ENCODE results near the gene FMN1. TPM values are rescaled to one million over a fixed set of nuclear protein-coding genes. Genes with fewer than 3 reads are reported as not detected.

FMN1 gene
- total RNA-seq, 1 experiment from 2014 or later = 0.37 TPM

DNA sequence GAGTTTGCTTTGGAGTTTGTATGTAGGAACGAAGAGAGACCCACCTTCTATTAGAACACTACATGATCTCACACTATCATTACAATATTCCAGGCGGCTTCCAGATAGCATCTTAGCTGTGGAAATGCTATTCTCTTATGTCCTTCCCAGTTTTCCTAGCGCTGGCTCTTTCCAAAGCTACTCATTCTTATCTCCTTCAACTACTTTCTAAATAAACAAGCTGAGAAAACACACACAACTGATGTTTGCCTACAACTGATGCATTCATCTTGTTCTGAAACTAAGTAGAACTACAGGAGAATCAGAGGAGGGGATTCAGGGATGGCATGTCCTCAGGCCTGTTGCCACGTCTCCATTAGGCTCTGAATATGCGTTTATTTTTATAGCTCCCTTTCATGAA lies 367.8 kb downstream of the FMN1 start:
- intact Hi-C loops (cut with micrococcal nuclease; ENCODE audit: unreplicated experiment) = no loop called here
- CTCF ChIA-PET = no interaction called here
- H3K27ac ChIP-seq (ENCODE audit: low read depth, low read length, poor library complexity, severe bottlenecking) = no peak overlapping the region
- no peak for DNase-seq (ENCODE audit: low spot score)
- BruUV-seq (replicated peaks) = no TSS peak
- no peaks in the 10 kb centered on the region for H3K27me3 ChIP-seq (replicated peaks; ENCODE audit: insufficient read depth, low read depth, low read length, poor library complexity)
- H3K36me3 ChIP-seq (ENCODE audit: insufficient read depth, low read length, poor library complexity, severe bottlenecking) = no peaks in the 10 kb centered on the region
- no peaks in the 10 kb centered on the region for H3K4me1 ChIP-seq (ENCODE audit: insufficient read depth, low read length, poor library complexity, severe bottlenecking)
- H3K4me3 ChIP-seq (ENCODE audit: low read depth, low read length, poor library complexity, severe bottlenecking) = no peak overlapping the region
- TF ChIP-seq, protein P1, sequence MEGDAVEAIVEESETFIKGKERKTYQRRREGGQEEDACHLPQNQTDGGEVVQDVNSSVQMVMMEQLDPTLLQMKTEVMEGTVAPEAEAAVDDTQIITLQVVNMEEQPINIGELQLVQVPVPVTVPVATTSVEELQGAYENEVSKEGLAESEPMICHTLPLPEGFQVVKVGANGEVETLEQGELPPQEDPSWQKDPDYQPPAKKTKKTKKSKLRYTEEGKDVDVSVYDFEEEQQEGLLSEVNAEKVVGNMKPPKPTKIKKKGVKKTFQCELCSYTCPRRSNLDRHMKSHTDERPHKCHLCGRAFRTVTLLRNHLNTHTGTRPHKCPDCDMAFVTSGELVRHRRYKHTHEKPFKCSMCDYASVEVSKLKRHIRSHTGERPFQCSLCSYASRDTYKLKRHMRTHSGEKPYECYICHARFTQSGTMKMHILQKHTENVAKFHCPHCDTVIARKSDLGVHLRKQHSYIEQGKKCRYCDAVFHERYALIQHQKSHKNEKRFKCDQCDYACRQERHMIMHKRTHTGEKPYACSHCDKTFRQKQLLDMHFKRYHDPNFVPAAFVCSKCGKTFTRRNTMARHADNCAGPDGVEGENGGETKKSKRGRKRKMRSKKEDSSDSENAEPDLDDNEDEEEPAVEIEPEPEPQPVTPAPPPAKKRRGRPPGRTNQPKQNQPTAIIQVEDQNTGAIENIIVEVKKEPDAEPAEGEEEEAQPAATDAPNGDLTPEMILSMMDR (conservative IDR thresholded peaks at IDR 0.05; ENCODE audit: low read depth, low read length) = no peak
- no peak for TF ChIP-seq EZH2 (IDR thresholded peaks at IDR 0.05; ENCODE audit: borderline replicate concordance, low read depth, low read length, poor library complexity, severe bottlenecking)
- POLR2A ChIA-PET (ENCODE audit: low non-redundant PET) = no interaction called here
- no peaks in the 10 kb centered on the region for H3K9me3 ChIP-seq (ENCODE audit: low read depth, low read length, poor library complexity, severe bottlenecking)

DNA sequence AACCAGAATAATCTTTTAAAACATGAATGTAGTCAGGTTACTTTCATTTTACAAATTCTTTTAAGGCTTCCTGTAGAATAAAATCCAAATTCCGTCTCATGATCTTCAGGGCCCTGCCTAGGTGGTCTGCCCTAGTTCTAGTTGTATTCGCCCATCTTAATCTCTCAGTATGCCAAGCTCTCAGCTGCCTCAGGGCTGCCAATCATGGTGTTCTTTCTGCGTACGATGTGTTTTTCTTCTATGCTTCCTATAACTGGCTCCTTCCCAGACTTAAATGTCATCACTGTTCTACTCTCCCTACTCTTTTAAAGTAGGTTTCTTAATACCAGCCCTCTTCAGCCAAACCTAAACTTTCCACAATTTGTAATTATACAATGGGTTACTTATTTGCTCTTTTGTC lies 369.3 kb downstream of the FMN1 start:
- intact Hi-C loops (cut with micrococcal nuclease; ENCODE audit: unreplicated experiment) = no loop called here
- no peak overlapping the region for H3K4me3 ChIP-seq (ENCODE audit: low read depth, low read length, poor library complexity, severe bottlenecking)
- H3K9me3 ChIP-seq (ENCODE audit: low read depth, low read length, poor library complexity, severe bottlenecking) = no peaks in the 10 kb centered on the region
- no TSS peak for BruUV-seq (replicated peaks)
- no peaks in the 10 kb centered on the region for H3K4me1 ChIP-seq (ENCODE audit: insufficient read depth, low read length, poor library complexity, severe bottlenecking)
- no peak for DNase-seq (ENCODE audit: low spot score)
- TF ChIP-seq EZH2 (IDR thresholded peaks at IDR 0.05; ENCODE audit: borderline replicate concordance, low read depth, low read length, poor library complexity, severe bottlenecking) = no peak
- TF ChIP-seq, protein P1 (conservative IDR thresholded peaks at IDR 0.05; ENCODE audit: low read depth, low read length) = no peak
- CTCF ChIA-PET = no interaction called here
- H3K36me3 ChIP-seq (ENCODE audit: insufficient read depth, low read length, poor library complexity, severe bottlenecking) = no peaks in the 10 kb centered on the region
- no peaks in the 10 kb centered on the region for H3K27me3 ChIP-seq (replicated peaks; ENCODE audit: insufficient read depth, low read depth, low read length, poor library complexity)
- POLR2A ChIA-PET (ENCODE audit: low non-redundant PET) = no interaction called here
- H3K27ac ChIP-seq (ENCODE audit: low read depth, low read length, poor library complexity, severe bottlenecking) = no peak overlapping the region

DNA sequence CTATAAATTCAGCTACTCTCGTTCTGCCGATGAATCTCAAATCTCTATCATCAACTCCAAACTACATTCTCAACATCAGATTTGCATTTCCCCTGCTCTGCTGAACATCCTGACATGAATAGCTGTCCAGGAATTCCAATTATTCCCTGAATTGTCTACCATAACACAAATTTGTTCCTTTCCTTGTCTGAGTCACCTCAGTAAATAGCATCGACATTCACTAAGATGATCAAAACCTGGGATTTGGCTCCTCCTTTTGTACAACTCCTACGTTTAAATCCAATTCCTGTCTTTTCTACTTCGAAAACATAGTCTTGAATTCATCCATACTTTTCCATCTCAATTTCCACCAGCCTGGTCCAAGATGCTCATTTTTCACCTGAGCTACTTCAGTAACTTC lies 369.7 kb downstream of the FMN1 start:
- Histone ChIP-seq H3K4me1 (ENCODE audit: insufficient read depth, low read length, poor library complexity, severe bottlenecking) (no peaks in the 10 kb centered on the region), H3K4me3 (ENCODE audit: low read depth, low read length, poor library complexity, severe bottlenecking) (no peak overlapping the region), H3K27me3 (replicated peaks; ENCODE audit: insufficient read depth, low read depth, low read length, poor library complexity) (no peaks in the 10 kb centered on the region), H3K9me3 (ENCODE audit: low read depth, low read length, poor library complexity, severe bottlenecking) (no peaks in the 10 kb centered on the region), H3K36me3 (ENCODE audit: insufficient read depth, low read length, poor library complexity, severe bottlenecking) (no peaks in the 10 kb centered on the region), H3K27ac (ENCODE audit: low read depth, low read length, poor library complexity, severe bottlenecking) (no peak overlapping the region)
- POLR2A ChIA-PET (ENCODE audit: low non-redundant PET) = no interaction called here
- CTCF ChIA-PET = no interaction called here
- no peak for DNase-seq (ENCODE audit: low spot score)
- no TSS peak for BruUV-seq (replicated peaks)
- TF ChIP-seq, protein P1 (conservative IDR thresholded peaks at IDR 0.05; ENCODE audit: low read depth, low read length) = no peak
- intact Hi-C loops (cut with micrococcal nuclease; ENCODE audit: unreplicated experiment) = no loop called here

All from A673 (cell line).